OCI-LY3 (cell line): Measurements from ENCODE around the gene ELL2.

Experiments
- EZH2phosphoT487 ChIP-seq: fragments of 200-600 bp; shearing (Covaris generic); IDR thresholded peaks from 2 replicates; pipeline ENCODE4 v1.6.1; 2018; ENCODE audit warnings: antibody characterized with exemption, mixed run types, low read depth
- TF ChIP-seq, protein P1 (sequence below): fragments of 200-600, 300-600 bp; sonication (generic); IDR thresholded peaks from 2 replicates; pipeline ENCODE4 v1.5.1; 2014; ENCODE audit warnings: antibody characterized with exemption, low read length, low read depth

DNA sequence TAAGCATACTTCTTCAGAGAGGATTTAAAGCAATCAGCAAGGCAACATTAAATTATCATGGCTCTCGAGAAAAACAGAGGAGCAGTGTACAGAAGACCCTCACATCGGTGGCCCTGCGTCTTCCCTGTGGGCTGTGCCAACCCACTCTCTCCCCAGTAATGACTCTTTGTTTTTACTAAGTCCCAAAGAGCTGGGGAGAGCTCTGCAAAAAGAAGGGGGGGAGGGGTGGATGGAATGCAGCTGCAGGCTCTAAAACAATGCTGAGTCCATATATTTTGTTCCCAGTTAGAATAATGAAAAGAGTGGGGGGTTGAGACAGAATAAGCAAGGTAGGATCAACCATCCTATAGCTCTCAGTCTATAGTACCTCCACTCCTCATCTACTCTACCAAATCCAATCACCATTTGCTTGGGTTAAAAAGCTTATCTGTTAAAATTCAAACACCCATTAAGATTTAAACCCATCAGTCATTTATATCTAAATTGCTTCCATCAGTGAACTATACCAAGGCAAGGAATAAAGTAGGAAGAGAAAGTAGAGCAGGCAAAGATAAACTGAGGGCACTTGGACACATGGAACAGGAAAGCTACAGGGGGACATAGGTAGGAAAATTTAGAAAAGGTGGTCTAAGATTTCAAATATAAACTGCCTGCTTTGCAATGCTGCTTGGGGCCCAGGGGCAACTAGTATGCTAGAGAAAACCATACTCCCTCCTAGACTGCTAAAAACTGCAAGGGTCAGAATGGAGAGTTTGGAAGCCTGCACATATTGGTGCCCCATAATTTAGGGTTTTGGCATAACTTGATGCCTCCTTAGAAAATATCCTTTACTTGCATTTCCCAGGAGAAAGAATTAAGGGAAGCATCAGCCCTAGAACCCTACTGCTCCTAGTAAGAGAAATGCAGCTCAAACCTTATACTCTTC is 20.6 kb downstream of the ELL2 start:
- TF ChIP-seq, protein P1, sequence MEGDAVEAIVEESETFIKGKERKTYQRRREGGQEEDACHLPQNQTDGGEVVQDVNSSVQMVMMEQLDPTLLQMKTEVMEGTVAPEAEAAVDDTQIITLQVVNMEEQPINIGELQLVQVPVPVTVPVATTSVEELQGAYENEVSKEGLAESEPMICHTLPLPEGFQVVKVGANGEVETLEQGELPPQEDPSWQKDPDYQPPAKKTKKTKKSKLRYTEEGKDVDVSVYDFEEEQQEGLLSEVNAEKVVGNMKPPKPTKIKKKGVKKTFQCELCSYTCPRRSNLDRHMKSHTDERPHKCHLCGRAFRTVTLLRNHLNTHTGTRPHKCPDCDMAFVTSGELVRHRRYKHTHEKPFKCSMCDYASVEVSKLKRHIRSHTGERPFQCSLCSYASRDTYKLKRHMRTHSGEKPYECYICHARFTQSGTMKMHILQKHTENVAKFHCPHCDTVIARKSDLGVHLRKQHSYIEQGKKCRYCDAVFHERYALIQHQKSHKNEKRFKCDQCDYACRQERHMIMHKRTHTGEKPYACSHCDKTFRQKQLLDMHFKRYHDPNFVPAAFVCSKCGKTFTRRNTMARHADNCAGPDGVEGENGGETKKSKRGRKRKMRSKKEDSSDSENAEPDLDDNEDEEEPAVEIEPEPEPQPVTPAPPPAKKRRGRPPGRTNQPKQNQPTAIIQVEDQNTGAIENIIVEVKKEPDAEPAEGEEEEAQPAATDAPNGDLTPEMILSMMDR = no peak
- TF ChIP-seq EZH2phosphoT487 = no peak
